A549 (cell line): Measurements from ENCODE around the gene OR52N2. TPM values are rescaled to one million over a fixed set of nuclear protein-coding genes. Genes with fewer than 3 reads are reported as not detected.

Source experiments
- ATAC-seq, 2 experiments: fragments of 200-7000 bp in 1 of 2; fragments of >200 bp in 1 of 2; cut with Nextera tagmentation in 1 of 2; cut with Tn5 transposase in 1 of 2; 3 replicates each; pipeline versions ENCODE4 v1.8.0 to v1.9.1; 2018 to 2020; ENCODE audit warnings: mild to moderate bottlenecking in 1 of 2, moderate library complexity in 1 of 2
- CTCF ChIA-PET: fragments of 300-600 bp; sonication (Branson Sonifier 250); formaldehyde crosslinking; extraction: SDS; loops from one replicate; lab custom pipeline; 2021; ENCODE audit warnings: antibody characterized with exemption, inconsistent platforms; lab: Yijun Ruan, JAX
- POLR2A ChIA-PET: fragments of 350-600 bp; formaldehyde crosslinking; extraction: SDS; loops from one replicate; lab custom pipeline; 2021; ENCODE audit warnings: antibody characterized with exemption, inconsistent platforms; lab: Yijun Ruan, JAX
- DNase-seq, 2 experiments: peaks; one replicate each; pipeline versions ENCODE4 v3.0.0 to v3.0.0-alpha.2; 2011 to 2016; ENCODE audit warnings: low read depth in 1 of 2, low spot score in 1 of 2
- FAIRE-seq: peaks from 2 replicates; lab custom pipeline; 2011; peaks lifted over from hg19 to GRCh38; lab: Jason Lieb, UNC
- H3K27ac ChIP-seq, 2 experiments: fragments of >200 bp; sonication (Bioruptor Twin); formaldehyde crosslinking; 3 replicates each; pipeline ENCODE4 v1.5.1; 2016 to 2017
- H3K4me1 ChIP-seq: fragments of >200 bp; sonication (Bioruptor Twin); formaldehyde crosslinking; 3 replicates; pipeline ENCODE4 v1.6.1; 2016
- H3K4me2 ChIP-seq: fragments of >200 bp; sonication (Bioruptor Twin); formaldehyde crosslinking; 3 replicates; pipeline ENCODE4 v1.6.1; 2016
- H3K4me3 ChIP-seq: fragments of >200 bp; sonication (Bioruptor Twin); formaldehyde crosslinking; 3 replicates; pipeline ENCODE4 v1.5.1; 2016
- H3K9me3 ChIP-seq: fragments of >200 bp; sonication (Bioruptor Twin); formaldehyde crosslinking; 3 replicates; pipeline ENCODE4 v1.6.1; 2016
- CBX8 ChIP-seq: fragments of 200-600 bp; sonication (generic); IDR thresholded peaks from 2 replicates; pipeline ENCODE4 v1.6.1; 2016
- E2F6 ChIP-seq: IDR thresholded peaks from 2 replicates; pipeline ENCODE4 v1.6.1; 2012; ENCODE audit warnings: low read depth, borderline replicate concordance
- ELK1 ChIP-seq: fragments of 150-350 bp; IDR thresholded peaks from 2 replicates; pipeline ENCODE4 v1.6.1; 2014; ENCODE audit warnings: low read depth, mild to moderate bottlenecking, low read length
- FOSB ChIP-seq: fragments of 250-450 bp; sonication (Bioruptor Pico); IDR thresholded peaks from 2 replicates; pipeline ENCODE4 v1.5.0; 2020; ENCODE audit warnings: mild to moderate bottlenecking, moderate library complexity
- FOSL2 ChIP-seq, 2 experiments: fragments of 450-650 bp in 1 of 2; fragments of >200 bp in 1 of 2; sonication (Bioruptor Twin) in 1 of 2; formaldehyde crosslinking; IDR thresholded peaks; 2 replicates each; pipeline versions ENCODE4 v1.5.0 to v1.6.1; 2016 to 2020; ENCODE audit warnings: mild to moderate bottlenecking in 1 of 2, moderate library complexity in 1 of 2
- GATA3 ChIP-seq: IDR thresholded peaks from 2 replicates; pipeline ENCODE4 v1.6.1; 2012; ENCODE audit warnings: borderline replicate concordance
- HDAC2 ChIP-seq: fragments of 200-600 bp; sonication (generic); IDR thresholded peaks from 2 replicates; pipeline ENCODE4 v1.6.1; 2016
- HOXA7 ChIP-seq: fragments of 250-450 bp; sonication (Bioruptor Pico); IDR thresholded peaks from 2 replicates; pipeline ENCODE4 v1.5.0; 2020; ENCODE audit warnings: mild to moderate bottlenecking, moderate library complexity
- KDM1A ChIP-seq: fragments of 200-600 bp; sonication (generic); IDR thresholded peaks from 2 replicates; pipeline ENCODE4 v1.6.1; 2016; ENCODE audit warnings: low read depth, mild to moderate bottlenecking
- MAFK ChIP-seq: fragments of 450-650 bp; IDR thresholded peaks from 2 replicates; pipeline ENCODE4 v1.6.1; 2014; ENCODE audit not compliant: partially characterized antibody
- MAX ChIP-seq: IDR thresholded peaks from 2 replicates; pipeline ENCODE4 v1.6.1; 2012
- MYC ChIP-seq: IDR thresholded peaks from 2 replicates; pipeline ENCODE4 v1.6.1; 2012; ENCODE audit warnings: mild to moderate bottlenecking, inconsistent platforms, low read length, improper control_type of control experiment, borderline replicate concordance
- NFE2L2 ChIP-seq: fragments of 150-350 bp; conservative IDR thresholded peaks from 2 replicates; pipeline ENCODE4 v1.6.1; 2014; ENCODE audit warnings: low read length
- NPAS2 ChIP-seq: fragments of 250-450 bp; sonication (Bioruptor Pico); IDR thresholded peaks from 2 replicates; pipeline ENCODE4 v1.8.0; 2022; ENCODE audit warnings: mild to moderate bottlenecking, moderate library complexity, borderline replicate concordance
- NR3C1 ChIP-seq: fragments of >200 bp; sonication (Bioruptor Twin); formaldehyde crosslinking; IDR thresholded peaks from 3 replicates; pipeline ENCODE4 v1.6.1; 2017
- POLR2AphosphoS2 ChIP-seq: conservative IDR thresholded peaks from 2 replicates; pipeline ENCODE4 v1.6.1; 2012; ENCODE audit warnings: low read length, improper control_type of control experiment, inconsistent platforms
- RAD21 ChIP-seq, 2 experiments: fragments of >200 bp in 1 of 2; sonication (Bioruptor Twin) in 1 of 2; formaldehyde crosslinking in 1 of 2; IDR thresholded peaks in 1 of 2; conservative IDR thresholded peaks in 1 of 2; 2 replicates in 1 of 2; 3 replicates in 1 of 2; pipeline ENCODE4 v1.6.1; 2012 to 2018; ENCODE audit warnings: inconsistent platforms in 1 of 2
- RARB ChIP-seq: fragments of 250-450 bp; sonication (Bioruptor Pico); IDR thresholded peaks from 2 replicates; pipeline ENCODE4 v1.8.0; 2021; ENCODE audit warnings: mild to moderate bottlenecking, moderate library complexity
- REST ChIP-seq: fragments of 200-600 bp; sonication (generic); IDR thresholded peaks from 2 replicates; pipeline ENCODE4 v1.6.1; 2016; ENCODE audit warnings: antibody characterized with exemption, mild to moderate bottlenecking, moderate library complexity
- RNF2 ChIP-seq: fragments of 200-600 bp; sonication (generic); IDR thresholded peaks from 2 replicates; pipeline ENCODE4 v1.6.1; 2016; ENCODE audit warnings: low read depth, mild to moderate bottlenecking, antibody characterized with exemption, moderate library complexity, borderline replicate concordance
- TFCP2L1 ChIP-seq: fragments of 250-450 bp; sonication (Bioruptor Pico); IDR thresholded peaks from 2 replicates; pipeline ENCODE4 v1.5.0; 2021; ENCODE audit warnings: mild to moderate bottlenecking
- USF2 ChIP-seq: fragments of 450-650 bp; IDR thresholded peaks from 2 replicates; pipeline ENCODE4 v1.6.1; 2014; ENCODE audit warnings: antibody characterized with exemption
- ZFP36 ChIP-seq: fragments of 450-650 bp; IDR thresholded peaks from 2 replicates; pipeline ENCODE4 v1.6.1; 2014; ENCODE audit warnings: borderline replicate concordance; ENCODE audit not compliant: partially characterized antibody
- ZSCAN20 ChIP-seq: fragments of 250-450 bp; sonication (Bioruptor Pico); IDR thresholded peaks from 2 replicates; pipeline ENCODE4 v1.8.0; 2022; ENCODE audit warnings: mild to moderate bottlenecking, moderate library complexity
- WGBS: methylation state at CpG from one replicate; pipeline ENCODE4 v1.1.6; 2017; ENCODE audit errors: missing lambda C conversion rate; 5-methylcytosine and 5-hydroxymethylcytosine counted together
- polyA plus RNA-seq, 4 experiments: library from polyadenylated mRNA; depleted of rRNA in 3 of 4; stranded (reverse); fragments of >200 nt; fragmentation: RNase III in 1 of 4; extraction: RNeasy Plus Mini Kit Qiagen cat#74134 plus additional on column Dnase treatment in 1 of 4; gene quantifications; 2 replicates in 3 of 4; 3 replicates in 1 of 4; pipeline ENCODE4 v1.2.3, GENCODE V29; 2011 to 2017
- TF ChIP-seq, protein P1 (sequence below): fragments of >200 bp; sonication (Bioruptor Twin); formaldehyde crosslinking; IDR thresholded peaks from 3 replicates; pipeline ENCODE4 v1.6.1; 2016

The OR52N2 gene
- polyA plus RNA-seq, 2 of the 4 experiments (the other 2 are of a cell fraction): not detected

DNA sequence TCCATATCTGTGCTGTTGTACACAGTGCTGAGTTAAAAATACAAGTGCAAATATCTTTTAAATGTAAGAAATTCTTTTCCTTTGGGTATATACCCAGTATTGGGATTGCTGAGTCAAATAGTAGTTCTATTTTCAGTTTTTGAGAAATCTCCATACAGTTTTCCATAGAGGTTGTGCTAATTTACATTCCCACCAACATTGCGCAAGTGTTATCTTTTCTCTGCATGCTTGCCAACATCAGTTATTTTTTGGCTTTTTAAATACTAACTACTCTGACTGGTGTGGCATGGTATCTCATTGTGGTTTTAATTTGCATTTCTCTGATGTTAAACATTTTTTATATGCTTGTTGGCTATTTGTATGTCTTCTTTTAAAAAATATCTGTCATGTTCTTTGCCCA, 42.3 kb downstream of the OR52N2 start:
- no peak for TF ChIP-seq FOSB (CRISPR knock-in tag)
- TF ChIP-seq HDAC2: no peak
- TF ChIP-seq MAX: no peak
- TF ChIP-seq ZFP36: no peak
- TF ChIP-seq FOSL2 (IDR thresholded peaks at IDR 0.05): no peak
- TF ChIP-seq FOSL2 (CRISPR knock-in tag; IDR thresholded peaks at IDR 0.05): no peak
- no peak for TF ChIP-seq HOXA7
- no peak for TF ChIP-seq E2F6
- TF ChIP-seq NR3C1: no peak
- no peak for TF ChIP-seq CBX8
- TF ChIP-seq, all 56 proteins: peak for 0
- ChIA-PET POLR2A (no interaction called here), CTCF (no interaction called here)
- H3K27ac ChIP-seq: no peak overlapping the region
- 32% methylated on average over 1 of the region's 1 CpG for WGBS
- H3K4me3 ChIP-seq: no peak overlapping the region
- no peaks in the 10 kb centered on the region for H3K4me1 ChIP-seq
- no peak for DNase-seq
- no peak overlapping the region for H3K4me2 ChIP-seq
- no peak for FAIRE-seq
- H3K9me3 ChIP-seq: no peaks in the 10 kb centered on the region
- no peak for ATAC-seq

DNA sequence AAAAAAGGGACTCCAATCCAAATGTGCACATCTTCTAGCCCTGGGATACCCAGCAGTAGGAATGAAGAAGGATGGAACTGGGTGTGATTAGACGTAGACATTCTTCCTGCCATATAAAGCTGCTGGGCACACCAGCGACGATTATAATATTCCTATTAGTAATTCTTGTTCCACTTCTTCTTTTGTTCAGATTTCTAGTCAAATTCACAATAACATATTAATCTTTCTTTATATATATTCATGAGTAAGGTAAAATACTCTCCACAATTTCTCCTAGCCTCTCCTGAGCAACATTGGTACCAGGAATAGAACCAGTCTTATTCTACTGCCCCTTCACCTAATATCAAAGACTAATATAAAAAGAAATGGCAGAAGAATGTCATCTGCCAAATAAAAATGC, 48.9 kb downstream of the OR52N2 start, which contains the start of gene OR52E8:
TSS of gene OR52E8 (minus strand) at position 101 of the 400 bp plus-strand sequence. CDS start at position 101, 0 bp downstream.
- WGBS: 31% methylated on average over 3 of the region's 3 CpGs
- Histone ChIP-seq H3K4me1 (no peaks in the 10 kb centered on the region), H3K27ac (no peak within 1 kb of the TSS), H3K9me3 (no peaks in the 10 kb centered on the region), H3K4me2 (no peak within 1 kb of the TSS), H3K4me3 (no peak within 1 kb of the TSS)
- ATAC-seq: no peak
- FAIRE-seq: no peak
- CTCF ChIA-PET: no interaction called here
- POLR2A ChIA-PET: no interaction called here
- DNase-seq: no peak
- TF ChIP-seq MYC: no peak
- TF ChIP-seq KDM1A: no peak
- no peak for TF ChIP-seq NR3C1
- TF ChIP-seq, protein P1, sequence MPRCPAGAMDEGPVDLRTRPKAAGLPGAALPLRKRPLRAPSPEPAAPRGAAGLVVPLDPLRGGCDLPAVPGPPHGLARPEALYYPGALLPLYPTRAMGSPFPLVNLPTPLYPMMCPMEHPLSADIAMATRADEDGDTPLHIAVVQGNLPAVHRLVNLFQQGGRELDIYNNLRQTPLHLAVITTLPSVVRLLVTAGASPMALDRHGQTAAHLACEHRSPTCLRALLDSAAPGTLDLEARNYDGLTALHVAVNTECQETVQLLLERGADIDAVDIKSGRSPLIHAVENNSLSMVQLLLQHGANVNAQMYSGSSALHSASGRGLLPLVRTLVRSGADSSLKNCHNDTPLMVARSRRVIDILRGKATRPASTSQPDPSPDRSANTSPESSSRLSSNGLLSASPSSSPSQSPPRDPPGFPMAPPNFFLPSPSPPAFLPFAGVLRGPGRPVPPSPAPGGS: no peak
- no peak for TF ChIP-seq USF2
- TF ChIP-seq RARB (CRISPR knock-in tag): no peak
- no peak for TF ChIP-seq GATA3
- TF ChIP-seq NFE2L2: no peak
- TF ChIP-seq FOSL2 (IDR thresholded peaks at IDR 0.05): no peak
- no peak for TF ChIP-seq FOSL2 (CRISPR knock-in tag; IDR thresholded peaks at IDR 0.05)
- TF ChIP-seq FOSB (CRISPR knock-in tag): no peak
- no peak for TF ChIP-seq RNF2
- no peak for TF ChIP-seq POLR2AphosphoS2
- TF ChIP-seq CBX8: no peak

GRCh38 chr11:5865826-5866225, 57.1 kb downstream of the OR52N2 start:
- Histone ChIP-seq H3K4me2 (no peak overlapping the region), H3K27ac (no peak overlapping the region), H3K4me1 (no peaks in the 10 kb centered on the region), H3K9me3 (no peaks in the 10 kb centered on the region), H3K4me3 (no peak overlapping the region)
- DNase-seq (no peak), ATAC-seq (no peak), FAIRE-seq (no peak)
- ChIA-PET CTCF (interaction anchor here (0.6 kb wide), 1 partner anchor 817 kb away, joined by 3 read pairs; the partner anchor contains the start of gene MRPL17), POLR2A (no interaction called here)
- WGBS: 16% methylated on average over 2 of the region's 2 CpGs
- TF ChIP-seq ELK1 (no peak), HOXA7 (no peak), KDM1A (no peak), ZSCAN20 (CRISPR knock-in tag) (no peak), TFCP2L1 (CRISPR knock-in tag) (no peak), REST (no peak), FOSB (CRISPR knock-in tag) (no peak), MAFK (no peak), NPAS2 (CRISPR knock-in tag) (no peak), RAD21 (conservative IDR thresholded peaks at IDR 0.05 in 1 of 2, IDR thresholded peaks at IDR 0.05 in 1 of 2) (no peak)
- TF ChIP-seq, protein P1: no peak
